HEK293T (cell line): ENCODE measurements around the gene VPS9D1.

Experiments used
- CTCF ChIA-PET: fragments of 350-600 bp; formaldehyde crosslinking; extraction: SDS; loops from one replicate; lab custom pipeline; 2021; ENCODE audit warnings: antibody characterized with exemption, inconsistent platforms; lab: Yijun Ruan, JAX
- POLR2A ChIA-PET: fragments of 350-600 bp; formaldehyde crosslinking; extraction: SDS; loops from one replicate; lab custom pipeline; 2020; ENCODE audit warnings: antibody characterized with exemption, inconsistent platforms; lab: Yijun Ruan, JAX
- DNase-seq: peaks from one replicate; pipeline ENCODE4 v3.0.0; 2012; ENCODE audit warnings: mixed read lengths; ENCODE audit errors: extremely low spot score
- ARNT ChIP-seq: fragments of 450-650 bp; IDR thresholded peaks from 2 replicates; pipeline ENCODE4 v1.6.1; 2017; ENCODE audit warnings: mild to moderate bottlenecking
- BHLHE40 ChIP-seq: fragments of 450-650 bp; IDR thresholded peaks from 2 replicates; pipeline ENCODE4 v1.6.1; 2016; ENCODE audit warnings: mild to moderate bottlenecking, moderate library complexity, borderline replicate concordance
- CTBP1 ChIP-seq: fragments of 450-650 bp; IDR thresholded peaks from 2 replicates; pipeline ENCODE4 v1.6.1; 2016; ENCODE audit warnings: borderline replicate concordance
- ELF4 ChIP-seq: fragments of 450-650 bp; IDR thresholded peaks from 2 replicates; pipeline ENCODE4 v1.6.1; 2017; ENCODE audit warnings: antibody characterized with exemption
- FOXA1 ChIP-seq: fragments of 450-650 bp; IDR thresholded peaks from 2 replicates; pipeline ENCODE4 v1.6.1; 2016; ENCODE audit warnings: mild to moderate bottlenecking
- FOXK2 ChIP-seq: fragments of 450-650 bp; IDR thresholded peaks from 2 replicates; pipeline ENCODE4 v1.6.1; 2016; ENCODE audit warnings: mild to moderate bottlenecking
- FOXM1 ChIP-seq: fragments of 450-650 bp; IDR thresholded peaks from 2 replicates; pipeline ENCODE4 v1.6.1; 2017; ENCODE audit warnings: mild to moderate bottlenecking, borderline replicate concordance
- HDGF ChIP-seq: fragments of 450-650 bp; IDR thresholded peaks from 2 replicates; pipeline ENCODE4 v1.6.1; 2017; ENCODE audit warnings: antibody characterized with exemption, borderline replicate concordance
- L3MBTL2 ChIP-seq: fragments of 450-650 bp; conservative IDR thresholded peaks from 2 replicates; pipeline ENCODE4 v1.6.1; 2016; ENCODE audit warnings: mild to moderate bottlenecking
- LEF1 ChIP-seq: fragments of 450-650 bp; IDR thresholded peaks from 2 replicates; pipeline ENCODE4 v1.6.1; 2017; ENCODE audit warnings: mild to moderate bottlenecking, borderline replicate concordance
- NFRKB ChIP-seq: fragments of 450-650 bp; IDR thresholded peaks from 2 replicates; pipeline ENCODE4 v1.6.1; 2016; ENCODE audit warnings: mild to moderate bottlenecking, moderate library complexity
- PKNOX1 ChIP-seq: fragments of 450-650 bp; IDR thresholded peaks from 2 replicates; pipeline ENCODE4 v1.6.1; 2016
- SP1 ChIP-seq: fragments of 450-650 bp; IDR thresholded peaks from 2 replicates; pipeline ENCODE4 v1.6.1; 2017
- SUZ12 ChIP-seq: fragments of 450-650 bp; IDR thresholded peaks from 2 replicates; pipeline ENCODE4 v1.6.1; 2016; ENCODE audit warnings: mild to moderate bottlenecking
- TARDBP ChIP-seq: fragments of 450-650 bp; IDR thresholded peaks from 2 replicates; pipeline ENCODE4 v1.6.1; 2016
- ZNF384 ChIP-seq: fragments of 450-650 bp; IDR thresholded peaks from 2 replicates; pipeline ENCODE4 v1.6.1; 2016

VPS9D1 gene

DNA sequence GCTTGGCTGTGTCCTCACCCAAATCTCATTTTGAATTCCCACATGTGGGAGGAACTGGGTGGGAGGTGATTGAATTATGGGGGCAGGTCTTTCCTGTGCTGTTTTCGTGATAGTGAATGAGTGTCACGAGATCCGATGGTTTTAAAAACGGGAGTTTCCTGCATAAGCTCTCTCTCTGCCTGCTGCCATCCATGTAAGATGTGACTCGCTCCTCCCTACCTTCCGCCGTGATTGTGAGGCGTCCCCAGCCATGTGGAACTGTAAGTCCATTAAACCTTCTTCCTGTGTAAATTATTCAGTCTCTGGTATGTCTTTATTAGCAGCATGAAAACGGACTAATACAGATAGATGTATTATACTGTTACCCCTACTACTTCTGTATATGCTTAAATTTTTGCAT lies 59.5 kb downstream of the VPS9D1 start:
- POLR2A ChIA-PET: no interaction called here
- CTCF ChIA-PET: no interaction called here
- TF ChIP-seq CTBP1 (no peak), SUZ12 (no peak), L3MBTL2 (no peak), HDGF (no peak), LEF1 (no peak), BHLHE40 (no peak), FOXA1 (no peak), FOXM1 (no peak), ELF4 (no peak), SP1 (no peak), FOXK2 (no peak), NFRKB (no peak), PKNOX1 (no peak), ARNT (no peak), ZNF384 (no peak), TARDBP (no peak)
- DNase-seq: no peak

- CTCF ChIA-PET: no interaction called here
- DNase-seq: no peak
- TF ChIP-seq BHLHE40 (no peak), FOXK2 (no peak), LEF1 (no peak), FOXM1 (no peak)
- POLR2A ChIA-PET: no interaction called here
These were observed 60.6 kb downstream of the VPS9D1 start for GRCh38 chr16:89660146-89660545.

DNA sequence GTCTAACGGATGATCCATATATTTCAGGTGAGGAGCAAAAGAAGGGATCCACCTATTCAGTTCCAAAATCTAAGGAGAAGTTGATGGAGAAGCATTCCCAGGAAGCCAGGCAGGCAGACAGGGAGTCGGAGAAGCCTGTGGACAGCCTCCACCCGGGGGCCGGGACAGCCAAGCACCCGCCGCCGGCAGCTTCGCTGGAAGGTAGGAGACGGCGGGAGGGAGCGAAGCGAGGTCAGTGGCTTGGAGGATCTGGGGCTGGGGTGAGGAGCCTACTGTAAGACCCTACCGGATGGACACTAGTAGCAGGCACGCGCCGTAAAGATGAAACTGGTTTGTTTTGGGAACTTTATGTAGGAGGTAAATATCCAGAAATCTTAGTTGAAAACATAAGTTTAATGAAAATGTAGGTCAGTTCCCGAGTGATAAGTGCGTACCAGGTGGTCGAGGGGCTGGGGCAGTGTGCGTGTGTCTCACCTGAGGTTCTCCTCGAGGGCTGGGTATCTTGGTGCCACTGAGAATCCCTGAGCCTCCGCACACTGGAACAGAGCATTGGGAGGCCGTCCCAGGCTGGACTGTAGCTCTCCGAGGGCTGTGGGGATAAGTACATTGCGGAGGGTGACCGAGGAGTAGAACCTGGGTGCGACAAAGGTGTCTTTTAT lies 62.3 kb downstream of the VPS9D1 start:
- no peak for TF ChIP-seq CTBP1
- TF ChIP-seq ELF4: no peak
- peak; percentile 25; the same call in 1 of the 2 replicates for TF ChIP-seq L3MBTL2
- ChIA-PET CTCF (no interaction called here), POLR2A (no interaction called here)
- peak; percentile 43 for DNase-seq

DNA sequence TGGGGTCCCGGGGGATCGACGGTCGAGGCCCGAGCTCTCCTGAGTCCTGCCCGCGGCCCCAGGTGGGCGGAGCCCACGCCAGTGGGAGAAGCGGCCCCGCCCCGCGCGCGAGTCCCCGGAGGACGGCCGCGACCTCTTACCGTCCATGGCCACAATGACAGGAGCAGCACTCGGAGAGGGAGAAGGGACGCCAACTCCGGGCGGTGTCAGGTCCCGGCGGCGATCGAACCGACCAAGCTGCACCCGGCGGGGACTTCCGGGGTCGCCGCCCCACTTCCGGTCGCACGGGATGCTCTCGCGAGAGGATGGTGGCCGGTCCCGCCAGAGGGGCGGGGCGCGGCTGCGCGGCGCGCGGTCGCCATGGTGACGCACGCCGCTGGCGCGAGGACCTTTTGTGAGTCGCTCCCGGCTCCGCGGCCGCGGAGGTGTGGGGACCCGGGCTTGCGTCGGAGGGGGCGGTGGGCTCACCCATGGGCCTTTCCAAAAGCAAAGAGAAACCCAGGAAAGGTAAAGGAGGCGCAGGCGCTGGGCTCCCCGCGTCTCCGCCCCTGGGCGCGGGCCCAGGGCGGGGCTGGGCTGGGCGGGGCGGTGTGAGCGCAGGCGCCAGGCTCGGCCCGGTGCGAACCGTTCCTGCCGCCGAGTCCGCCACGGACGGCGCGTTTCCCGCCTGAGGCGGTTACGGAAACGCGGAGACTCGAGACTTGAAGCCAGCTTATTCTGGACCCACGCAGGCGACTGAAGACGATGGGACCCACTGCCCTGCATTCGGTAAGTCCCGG lies 63.1 kb downstream of the VPS9D1 start, which contains the start of the genes CHMP1A and SPATA33:
CHMP1A (minus strand) TSS at position 267 of the 779 bp plus-strand sequence; CDS start at position 147, 120 bp downstream.
SPATA33 (plus strand) TSS at position 395 of the 779 bp plus-strand sequence; CDS start at position 471, 76 bp downstream.
- no peak for TF ChIP-seq PKNOX1
- peak; percentile 82; the same call in 1 of the 2 replicates for TF ChIP-seq L3MBTL2
- TF ChIP-seq LEF1: no peak
- TF ChIP-seq ELF4: peak; percentile 89
- peak; percentile 99 for DNase-seq
- ChIA-PET CTCF (no interaction called here), POLR2A (interaction anchor here (0.6 to 1.0 kb wide), 2 partner anchors 11 to 29 kb away, joined by 3 read pairs; partner anchors contain the start of gene CDK10)
